Transverse colon (tissue), 4 donors: Measurements from ENCODE around the gene CCDC141.

Source experiments
- CTCF ChIP-seq, 5 experiments: fragments of 200-600 bp in 3 of 5; fragments of 450-650 bp in 2 of 5; sonication (generic) in 3 of 5; IDR thresholded peaks; 1 replicate in 2 of 5; 2 replicates in 3 of 5; pipeline ENCODE4 v1.5.1; 2016 to 2017; ENCODE audit warnings: antibody characterized with exemption in 5 of 5, inconsistent platforms in 3 of 5, mild to moderate bottlenecking in 2 of 5, moderate library complexity in 1 of 5
- POLR2A ChIP-seq: fragments of 450-650 bp; IDR thresholded peaks from one replicate; pipeline ENCODE4 v1.6.1; 2016; ENCODE audit warnings: antibody characterized with exemption, mild to moderate bottlenecking, moderate library complexity
- POLR2AphosphoS5 ChIP-seq, 3 donors: sonication (generic); formaldehyde crosslinking; IDR thresholded peaks; one replicate each; pipeline ENCODE4 v1.6.1; 2016; ENCODE audit warnings: antibody characterized with exemption in 3 of 3

GRCh38 chr2:178863130-178863855 is 186.6 kb downstream of the CCDC141 start:
- TF ChIP-seq CTCF (IDR thresholded peaks at IDR 0.05) (no peak), POLR2A (no peak), POLR2AphosphoS5 (IDR thresholded peaks at IDR 0.05) (no peak)
